ENCODE measurements around the gene COQ4.

GRCh38 chr9:128321343-128321742 lies 1.3 kb upstream of the COQ4 start:
- TF ChIP-seq, protein P1, sequence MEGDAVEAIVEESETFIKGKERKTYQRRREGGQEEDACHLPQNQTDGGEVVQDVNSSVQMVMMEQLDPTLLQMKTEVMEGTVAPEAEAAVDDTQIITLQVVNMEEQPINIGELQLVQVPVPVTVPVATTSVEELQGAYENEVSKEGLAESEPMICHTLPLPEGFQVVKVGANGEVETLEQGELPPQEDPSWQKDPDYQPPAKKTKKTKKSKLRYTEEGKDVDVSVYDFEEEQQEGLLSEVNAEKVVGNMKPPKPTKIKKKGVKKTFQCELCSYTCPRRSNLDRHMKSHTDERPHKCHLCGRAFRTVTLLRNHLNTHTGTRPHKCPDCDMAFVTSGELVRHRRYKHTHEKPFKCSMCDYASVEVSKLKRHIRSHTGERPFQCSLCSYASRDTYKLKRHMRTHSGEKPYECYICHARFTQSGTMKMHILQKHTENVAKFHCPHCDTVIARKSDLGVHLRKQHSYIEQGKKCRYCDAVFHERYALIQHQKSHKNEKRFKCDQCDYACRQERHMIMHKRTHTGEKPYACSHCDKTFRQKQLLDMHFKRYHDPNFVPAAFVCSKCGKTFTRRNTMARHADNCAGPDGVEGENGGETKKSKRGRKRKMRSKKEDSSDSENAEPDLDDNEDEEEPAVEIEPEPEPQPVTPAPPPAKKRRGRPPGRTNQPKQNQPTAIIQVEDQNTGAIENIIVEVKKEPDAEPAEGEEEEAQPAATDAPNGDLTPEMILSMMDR (conservative IDR thresholded peaks at IDR 0.05; ENCODE audit: low read depth, low read length): no peak
- no peak for TF ChIP-seq EZH2 (IDR thresholded peaks at IDR 0.05; ENCODE audit: low read length, unreplicated experiment)
- TF ChIP-seq EZH2phosphoT487 (IDR thresholded peaks at IDR 0.05; ENCODE audit: borderline replicate concordance, low read length): no peak

Data from PC-3 (cell line).